Cardiac atrium fibroblast (primary cell): ENCODE measurements around the gene CLCA1. TPM values are rescaled to one million over a fixed set of nuclear protein-coding genes. Genes with fewer than 3 reads are reported as not detected.

Experiments used
- total RNA-seq: library from RNA; depleted of rRNA; stranded (reverse); fragments of >200 nt; gene quantifications from 2 replicates; pipeline ENCODE4 v1.2.3, GENCODE V29; 2015

Gene CLCA1, protein sequence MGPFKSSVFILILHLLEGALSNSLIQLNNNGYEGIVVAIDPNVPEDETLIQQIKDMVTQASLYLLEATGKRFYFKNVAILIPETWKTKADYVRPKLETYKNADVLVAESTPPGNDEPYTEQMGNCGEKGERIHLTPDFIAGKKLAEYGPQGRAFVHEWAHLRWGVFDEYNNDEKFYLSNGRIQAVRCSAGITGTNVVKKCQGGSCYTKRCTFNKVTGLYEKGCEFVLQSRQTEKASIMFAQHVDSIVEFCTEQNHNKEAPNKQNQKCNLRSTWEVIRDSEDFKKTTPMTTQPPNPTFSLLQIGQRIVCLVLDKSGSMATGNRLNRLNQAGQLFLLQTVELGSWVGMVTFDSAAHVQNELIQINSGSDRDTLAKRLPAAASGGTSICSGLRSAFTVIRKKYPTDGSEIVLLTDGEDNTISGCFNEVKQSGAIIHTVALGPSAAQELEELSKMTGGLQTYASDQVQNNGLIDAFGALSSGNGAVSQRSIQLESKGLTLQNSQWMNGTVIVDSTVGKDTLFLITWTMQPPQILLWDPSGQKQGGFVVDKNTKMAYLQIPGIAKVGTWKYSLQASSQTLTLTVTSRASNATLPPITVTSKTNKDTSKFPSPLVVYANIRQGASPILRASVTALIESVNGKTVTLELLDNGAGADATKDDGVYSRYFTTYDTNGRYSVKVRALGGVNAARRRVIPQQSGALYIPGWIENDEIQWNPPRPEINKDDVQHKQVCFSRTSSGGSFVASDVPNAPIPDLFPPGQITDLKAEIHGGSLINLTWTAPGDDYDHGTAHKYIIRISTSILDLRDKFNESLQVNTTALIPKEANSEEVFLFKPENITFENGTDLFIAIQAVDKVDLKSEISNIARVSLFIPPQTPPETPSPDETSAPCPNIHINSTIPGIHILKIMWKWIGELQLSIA
- not detected in 2 replicates for total RNA-seq

DNA sequence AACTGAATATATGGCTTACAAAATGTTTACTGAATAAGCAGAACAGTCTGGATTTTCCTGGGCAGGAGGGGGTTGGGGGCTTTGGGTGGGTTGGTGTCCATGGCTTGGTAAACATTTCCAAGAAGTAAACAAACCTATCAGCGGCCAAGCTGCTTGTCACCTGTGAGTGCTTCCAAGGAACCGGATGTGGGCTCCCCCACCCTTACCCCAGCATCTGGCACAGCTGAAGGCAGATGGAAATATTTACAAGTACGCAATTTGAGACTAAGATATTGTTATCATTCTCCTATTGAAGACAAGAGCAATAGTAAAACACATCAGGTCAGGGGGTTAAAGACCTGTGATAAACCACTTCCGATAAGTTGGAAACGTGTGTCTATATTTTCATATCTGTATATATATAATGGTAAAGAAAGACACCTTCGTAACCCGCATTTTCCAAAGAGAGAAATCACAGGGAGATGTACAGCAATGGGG, at the start of gene CLCA1:
TSS of gene CLCA1 (plus strand) at position 427 of the 477 bp plus-strand sequence. CDS start at position 472, 45 bp downstream.

DNA sequence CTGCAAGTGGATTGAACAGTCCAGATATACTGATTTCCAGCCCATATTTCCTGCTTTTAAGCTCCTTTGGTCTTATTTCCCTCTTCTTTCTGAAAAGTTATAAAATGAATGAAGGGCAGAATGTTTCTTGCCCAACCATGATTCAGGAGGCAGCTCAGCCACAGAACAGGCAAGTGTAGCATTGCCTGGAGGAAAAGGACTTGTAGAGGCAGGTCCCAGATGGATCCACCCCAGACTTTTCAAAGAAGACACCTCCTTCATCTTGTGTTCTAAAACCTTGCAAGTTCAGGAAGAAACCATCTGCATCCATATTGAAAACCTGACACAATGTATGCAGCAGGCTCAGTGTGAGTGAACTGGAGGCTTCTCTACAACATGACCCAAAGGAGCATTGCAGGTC, 44.9 kb upstream of the CLCA1 start, which contains the start of gene CLCA2:
TSS of gene CLCA2 (plus strand) at position 299 of the 400 bp plus-strand sequence. CDS start at position 376, 77 bp downstream.

GRCh38 chr1:86546787-86547221, 78.1 kb downstream of the CLCA1 start, which contains the start of gene CLCA4:
Gene CLCA4, plus strand, starts transcription at chr1:86547078. Its CDS starts 42 bp downstream, at chr1:86547120.

Other genes starting within 250 kb of the CLCA1 start
- 11.2 and 20.6 TPM in 2 replicates for gene ODF2L, start 72.6 kb upstream of the CLCA1 start, total RNA-seq
- gene CLCA2, start 44.8 kb upstream of the CLCA1 start, total RNA-seq = under 0.01 and 0.16 TPM in 2 replicates
- not detected in 2 replicates for gene CLCA4, start 78.2 kb downstream of the CLCA1 start, total RNA-seq
- gene SH3GLB1, start 235.6 kb downstream of the CLCA1 start, total RNA-seq = 51.3 and 57.5 TPM in 2 replicates